Measurements from ENCODE around the gene CRMP1. TPM values are rescaled to one million over a fixed set of nuclear protein-coding genes. Genes with fewer than 3 reads are reported as not detected.

CRMP1 gene
- total and polyA plus RNA-seq, 2 donors (not counting 3 experiments of a cell fraction or from before 2014, with no cell fraction given), result 0.06 TPM; not detected in 1

DNA sequence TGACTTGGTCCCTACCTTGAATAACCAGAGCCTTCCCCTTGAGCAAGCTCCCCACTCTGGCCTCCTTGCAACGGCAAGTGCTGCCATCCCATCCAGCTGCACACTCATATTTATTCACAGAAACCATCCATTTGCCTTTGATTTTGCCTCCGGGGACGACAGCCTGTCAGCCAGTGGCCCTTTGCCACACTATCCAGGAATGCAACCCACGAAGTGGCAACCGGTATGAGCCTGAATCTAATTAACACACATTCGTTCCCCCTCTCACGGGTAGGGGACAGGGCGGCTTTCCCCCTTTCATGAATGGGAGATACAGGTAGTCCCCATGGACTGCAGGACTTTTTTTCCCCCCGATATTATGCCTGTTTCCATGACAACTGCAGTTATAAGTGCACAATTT is 15.5 kb downstream of the CRMP1 start:
- dilution Hi-C loops (cut with MboI; ENCODE audit: extremely low pct_ligation_motif_present, low sequenced_read_pairs), result no loop called here
- FAIRE-seq, result no peak

DNA sequence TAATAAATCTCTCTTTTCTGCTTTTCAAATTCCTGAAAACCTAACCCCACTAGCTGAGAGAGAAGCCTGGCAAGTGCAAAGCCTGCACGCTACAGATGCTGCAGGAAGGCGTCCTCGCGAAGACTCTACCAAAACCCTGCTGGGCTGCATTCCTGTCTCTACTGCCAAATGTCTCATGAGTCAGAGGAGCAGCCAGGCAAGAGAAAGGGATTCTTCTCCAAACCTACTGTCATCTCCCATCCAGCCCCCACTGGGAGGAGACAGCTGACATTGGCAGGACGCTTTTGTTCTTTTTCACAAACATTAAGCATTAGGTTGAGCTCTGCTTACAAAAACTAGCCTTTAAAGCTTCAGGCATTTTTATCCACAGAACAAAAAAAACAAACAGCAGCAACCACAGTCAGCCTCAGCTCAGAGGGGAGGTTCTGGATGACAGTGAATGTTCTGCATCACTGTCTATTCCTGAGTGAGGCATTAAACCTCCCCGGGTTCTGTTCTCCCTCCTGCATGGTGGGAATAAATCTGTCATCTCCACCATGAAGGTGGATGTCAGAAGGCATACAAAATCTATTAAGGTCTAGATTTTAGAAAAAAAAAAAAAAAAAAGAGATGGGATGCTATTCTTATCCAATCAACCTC is 18.0 kb downstream of the CRMP1 start:
- ChIA-PET CTCF (no interaction called here), POLR2A (no interaction called here)
- Histone ChIP-seq H3K27me3 (ENCODE audit: control insufficient read depth in 2 of 2, insufficient read depth in 2 of 2, low read length in 2 of 2) (no peaks in the 10 kb centered on the region), H3K79me2 (ENCODE audit: control insufficient read depth, insufficient read depth, low read length) (no peaks in the 10 kb centered on the region), H2AFZ (ENCODE audit: low read depth, low read length) (no peak overlapping the region), H3K4me1 (ENCODE audit: control insufficient read depth, extremely low read depth, insufficient read depth, low read length) (no peaks in the 10 kb centered on the region), H3K9ac (replicated peaks; ENCODE audit: extremely low read depth, insufficient read depth, low read length) (no peak overlapping the region), H3K4me3 (replicated peaks in 1 of 3; ENCODE audit: insufficient read depth in 1 of 3, low read depth in 1 of 3, low read length in 3 of 3) (no peak overlapping the region), H4K20me1 (replicated peaks; ENCODE audit: control insufficient read depth, extremely low read depth, insufficient read depth, low read length) (no peaks in the 10 kb centered on the region), H3K36me3 (ENCODE audit: control insufficient read depth in 2 of 2, extremely low read depth in 1 of 2, insufficient read depth in 2 of 2, low read length in 2 of 2) (no peaks in the 10 kb centered on the region), H3K9me3 (replicated peaks; ENCODE audit: control insufficient read depth, insufficient read depth, low read length) (no peaks in the 10 kb centered on the region), H3K4me2 (ENCODE audit: insufficient read depth, low read length) (no peak overlapping the region), H3K27ac (ENCODE audit: insufficient read depth, low read depth, low read length) (no peak overlapping the region), H3K9me1 (replicated peaks; ENCODE audit: control insufficient read depth, extremely low read depth, insufficient read depth, low read length) (no peaks in the 10 kb centered on the region)
- no TSS peak for BruUV-seq (replicated peaks)
- dilution Hi-C loops (cut with MboI; ENCODE audit: extremely low pct_ligation_motif_present, low sequenced_read_pairs), result no loop called here
- DNase-seq (ENCODE audit: low read depth, low spot score) (no peak), FAIRE-seq (no peak)
- TF ChIP-seq POLR2AphosphoS5 (IDR thresholded peaks at IDR 0.05; ENCODE audit: insufficient read depth, low read depth, low read length), result no peak
- no peak for TF ChIP-seq JUN (IDR thresholded peaks at IDR 0.05; ENCODE audit: borderline replicate concordance, insufficient read depth, insufficient read length, low read depth)
- intact Hi-C loops (cut with micrococcal nuclease), result no loop called here

More for the DNA sequence above, 15.5 kb downstream of the CRMP1 start:
- Histone ChIP-seq H3K9me1 (replicated peaks; ENCODE audit: control insufficient read depth, extremely low read depth, insufficient read depth, low read length) (no peaks in the 10 kb centered on the region), H3K9me3 (replicated peaks; ENCODE audit: control insufficient read depth, insufficient read depth, low read length) (no peaks in the 10 kb centered on the region), H2AFZ (ENCODE audit: low read depth, low read length) (no peak overlapping the region), H3K27me3 (ENCODE audit: control insufficient read depth in 2 of 2, insufficient read depth in 2 of 2, low read length in 2 of 2) (no peaks in the 10 kb centered on the region), H3K4me2 (ENCODE audit: insufficient read depth, low read length) (no peak overlapping the region), H3K4me3 (replicated peaks in 1 of 3; ENCODE audit: insufficient read depth in 1 of 3, low read depth in 1 of 3, low read length in 3 of 3) (no peak overlapping the region), H3K9ac (replicated peaks; ENCODE audit: extremely low read depth, insufficient read depth, low read length) (no peak overlapping the region), H3K27ac (ENCODE audit: insufficient read depth, low read depth, low read length) (no peak overlapping the region), H3K4me1 (ENCODE audit: control insufficient read depth, extremely low read depth, insufficient read depth, low read length) (no peaks in the 10 kb centered on the region), H4K20me1 (replicated peaks; ENCODE audit: control insufficient read depth, extremely low read depth, insufficient read depth, low read length) (no peaks in the 10 kb centered on the region), H3K36me3 (ENCODE audit: control insufficient read depth in 2 of 2, extremely low read depth in 1 of 2, insufficient read depth in 2 of 2, low read length in 2 of 2) (no peaks in the 10 kb centered on the region), H3K79me2 (ENCODE audit: control insufficient read depth, insufficient read depth, low read length) (no peaks in the 10 kb centered on the region)
- ChIA-PET POLR2A (no interaction called here), CTCF (no interaction called here)
- intact Hi-C loops (cut with micrococcal nuclease), result no loop called here
- no TSS peak for BruUV-seq (replicated peaks)
- TF ChIP-seq GATA2 (IDR thresholded peaks at IDR 0.05; ENCODE audit: insufficient read depth, insufficient read length, low read depth, low read length), result no peak
- TF ChIP-seq, protein P1, sequence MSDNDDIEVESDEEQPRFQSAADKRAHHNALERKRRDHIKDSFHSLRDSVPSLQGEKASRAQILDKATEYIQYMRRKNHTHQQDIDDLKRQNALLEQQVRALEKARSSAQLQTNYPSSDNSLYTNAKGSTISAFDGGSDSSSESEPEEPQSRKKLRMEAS (IDR thresholded peaks at IDR 0.05; ENCODE audit: insufficient read depth, insufficient read length), result no peak
- no peak for TF ChIP-seq JUN (IDR thresholded peaks at IDR 0.05; ENCODE audit: borderline replicate concordance, insufficient read depth, insufficient read length, low read depth)
- no peak for DNase-seq (ENCODE audit: low read depth, low spot score)
